Gastroesophageal sphincter (tissue), 3 donors: ENCODE data around the gene PDE3B.

Experiments
- CTCF ChIP-seq, 4 experiments: fragments of 200-600 bp in 2 of 4; fragments of 450-650 bp in 2 of 4; sonication (generic) in 1 of 4; IDR thresholded peaks; one replicate each; pipeline ENCODE4 v1.5.1; 2017 to 2019; ENCODE audit warnings: antibody characterized with exemption in 4 of 4, mild to moderate bottlenecking in 2 of 4, moderate library complexity in 2 of 4
- POLR2A ChIP-seq, 2 donors: fragments of 450-650 bp; IDR thresholded peaks; one replicate each; pipeline ENCODE4 v1.6.1; 2017; ENCODE audit warnings: antibody characterized with exemption in 2 of 2, mild to moderate bottlenecking in 2 of 2, moderate library complexity in 1 of 2

- TF ChIP-seq CTCF (IDR thresholded peaks at IDR 0.05) (no peak), POLR2A (IDR thresholded peaks at IDR 0.05) (no peak)
Measured at GRCh38 chr11:14784230-14784629, 140.6 kb downstream of the PDE3B start.
